Progenitor cell of endocrine pancreas (in vitro differentiated cells): ENCODE results near the gene RFX2. TPM values are rescaled to one million over a fixed set of nuclear protein-coding genes. Genes with fewer than 3 reads are reported as not detected.

ENCODE experiments used
- DNase-seq: peaks from one replicate; pipeline ENCODE4 v3.0.0; 2021; ENCODE audit warnings: low spot score; ENCODE audit not compliant: unreplicated experiment
- H3K27ac Mint-ChIP-seq: 2 replicates; pipeline ENCODE4 v1.8.0; 2021; ENCODE audit warnings: mild to moderate bottlenecking, moderate library complexity, mixed read lengths
- H3K27me3 Mint-ChIP-seq: 2 replicates; pipeline ENCODE4 v1.8.0; 2021; ENCODE audit warnings: mixed read lengths
- H3K36me3 Mint-ChIP-seq: 2 replicates; pipeline ENCODE4 v1.8.0; 2022; ENCODE audit warnings: mixed read lengths; ENCODE audit not compliant: insufficient read depth
- H3K4me1 Mint-ChIP-seq: 2 replicates; pipeline ENCODE4 v1.8.0; 2021; ENCODE audit warnings: low read depth, mixed read lengths
- H3K4me3 Mint-ChIP-seq: 2 replicates; pipeline ENCODE4 v1.8.0; 2021; ENCODE audit warnings: low read depth, mild to moderate bottlenecking, moderate library complexity, mixed read lengths
- H3K9me3 Mint-ChIP-seq: 2 replicates; pipeline ENCODE4 v1.8.0; 2021; ENCODE audit warnings: low read depth, mixed read lengths
- CTCF ChIP-seq: fragments of 200-600 bp; sonication (generic); IDR thresholded peaks from one replicate; pipeline ENCODE4 v1.5.0; 2021; ENCODE audit warnings: antibody characterized with exemption, mild to moderate bottlenecking; ENCODE audit not compliant: unreplicated experiment
- total RNA-seq: library from RNA; stranded (reverse); gene quantifications from 2 replicates; pipeline ENCODE4 v1.2.1, GENCODE V29; 2021

The RFX2 gene
- total RNA-seq, 1 donor from 2014 or later = 24.2 TPM

- H3K9me3 Mint-ChIP-seq = no peaks in the 10 kb centered on the region
- peaks cover 65% of the 10 kb centered on the region for H3K4me1 Mint-ChIP-seq
- no peak for DNase-seq
- no peak for TF ChIP-seq CTCF
- no peak overlapping the region for H3K4me3 Mint-ChIP-seq
- no peaks in the 10 kb centered on the region for H3K36me3 Mint-ChIP-seq
- H3K27me3 Mint-ChIP-seq = no peaks in the 10 kb centered on the region
- no peak overlapping the region for H3K27ac Mint-ChIP-seq
Observed at GRCh38 chr19:5960005-5961001, 150.0 kb downstream of the RFX2 start.

DNA sequence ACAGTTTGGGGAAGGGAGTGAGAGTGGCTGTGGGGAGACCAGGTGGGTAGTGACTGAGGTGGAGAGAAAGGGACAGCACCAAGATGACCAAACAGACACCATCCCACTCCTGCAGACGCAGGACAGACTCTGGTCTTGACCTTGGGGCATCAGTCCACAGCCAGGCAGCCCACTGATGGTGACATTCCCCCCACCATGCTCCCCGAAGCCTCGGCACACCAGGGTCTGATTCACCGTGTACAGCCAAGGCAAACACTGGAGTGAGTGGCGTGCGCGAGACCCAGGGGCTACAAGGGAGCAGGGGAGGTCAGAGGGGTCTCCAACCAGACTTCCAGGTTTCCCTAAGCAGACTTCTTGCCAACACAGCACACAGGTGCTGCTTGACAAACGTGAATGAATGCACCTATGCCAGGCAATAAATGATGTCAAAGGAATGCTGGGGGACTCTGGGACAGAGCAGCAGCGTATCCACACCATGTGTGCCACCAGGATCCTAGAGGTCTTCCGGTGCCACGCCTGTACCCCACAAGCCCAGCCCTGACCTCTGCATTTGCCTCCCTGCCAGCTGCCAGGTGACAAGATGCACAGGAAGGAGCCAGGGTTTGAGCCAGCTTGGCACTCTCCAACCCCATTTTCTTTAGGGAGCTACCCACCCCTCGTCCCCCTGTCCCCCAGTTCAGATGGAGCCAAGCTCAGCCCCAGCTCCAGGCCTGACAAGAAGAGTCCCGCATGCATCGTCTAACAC is 150.9 kb downstream of the RFX2 start:
- TF ChIP-seq CTCF = no peak
- peaks cover 71% of the 10 kb centered on the region for H3K4me1 Mint-ChIP-seq
- H3K36me3 Mint-ChIP-seq = no peaks in the 10 kb centered on the region
- DNase-seq = no peak
- H3K4me3 Mint-ChIP-seq = no peak overlapping the region
- H3K27me3 Mint-ChIP-seq = no peaks in the 10 kb centered on the region
- no peak overlapping the region for H3K27ac Mint-ChIP-seq
- H3K9me3 Mint-ChIP-seq = no peaks in the 10 kb centered on the region

- no peaks in the 10 kb centered on the region for H3K36me3 Mint-ChIP-seq
- no peaks in the 10 kb centered on the region for H3K27me3 Mint-ChIP-seq
- DNase-seq = no peak
- no peak for TF ChIP-seq CTCF
- H3K4me3 Mint-ChIP-seq = no peak overlapping the region
- H3K4me1 Mint-ChIP-seq = peaks cover 74% of the 10 kb centered on the region
- H3K27ac Mint-ChIP-seq = no peak overlapping the region
- H3K9me3 Mint-ChIP-seq = no peaks in the 10 kb centered on the region
Observed at GRCh38 chr19:5958851-5959122, 151.5 kb downstream of the RFX2 start.

GRCh38 chr19:5958074-5958850 is 152.0 kb downstream of the RFX2 start:
- Mint-ChIP-seq H3K9me3 (no peaks in the 10 kb centered on the region), H3K4me1 (peaks cover 72% of the 10 kb centered on the region), H3K27ac (peak overlapping the region; percentile 57), H3K36me3 (no peaks in the 10 kb centered on the region), H3K27me3 (no peaks in the 10 kb centered on the region), H3K4me3 (no peak overlapping the region)
- DNase-seq = no peak
- TF ChIP-seq CTCF = no peak

DNA sequence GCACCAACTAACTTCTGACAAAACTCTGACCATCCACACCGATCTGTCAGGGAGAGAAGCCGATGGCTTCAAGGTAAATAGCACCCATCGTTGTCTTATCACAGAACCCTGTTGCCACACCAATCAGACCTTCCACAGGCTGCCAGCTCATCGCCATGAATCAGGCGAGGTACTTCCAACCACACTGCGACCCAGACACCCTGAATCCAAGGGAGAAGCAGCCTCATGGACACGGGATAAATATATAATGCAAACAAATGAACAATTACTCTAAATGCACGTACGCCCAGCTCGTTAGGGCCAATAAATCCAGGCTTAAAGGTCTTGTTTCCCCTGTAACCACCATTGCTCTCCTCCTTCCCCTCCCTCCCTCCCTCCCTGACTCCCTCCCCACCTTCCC is 153.1 kb downstream of the RFX2 start:
- TF ChIP-seq CTCF = no peak
- Mint-ChIP-seq H3K4me1 (peaks cover 63% of the 10 kb centered on the region), H3K27ac (peak overlapping the region; percentile 80), H3K4me3 (no peak overlapping the region), H3K9me3 (no peaks in the 10 kb centered on the region), H3K27me3 (no peaks in the 10 kb centered on the region), H3K36me3 (no peaks in the 10 kb centered on the region)
- DNase-seq = no peak
